GOT3 (cell line): Measurements from ENCODE around the gene MCF2L2.

Source experiments
- DNase-seq: peaks from one replicate; lab custom pipeline; 2025; ENCODE audit warnings: mixed read lengths; lab: John Stamatoyannopoulos, UW

Gene MCF2L2

GRCh38 chr3:183265834-183266417 lies 162.5 kb downstream of the MCF2L2 start:
- DNase-seq = peak; percentile 7

- no peak for DNase-seq
Measured at GRCh38 chr3:183265157-183265642, 163.2 kb downstream of the MCF2L2 start.

- DNase-seq = no peak
Measured at GRCh38 chr3:183264268-183264667, 164.2 kb downstream of the MCF2L2 start.

- DNase-seq = no peak
Measured at GRCh38 chr3:183262875-183263378, 165.5 kb downstream of the MCF2L2 start.

GRCh38 chr3:183261151-183261724 lies 167.2 kb downstream of the MCF2L2 start:
- no peak for DNase-seq

- no peak for DNase-seq
Measured at GRCh38 chr3:183260167-183260904, 168.1 kb downstream of the MCF2L2 start.

- DNase-seq = no peak
Measured at GRCh38 chr3:183259621-183260020, 168.8 kb downstream of the MCF2L2 start.

- no peak for DNase-seq
Measured at GRCh38 chr3:183259087-183259486, 169.3 kb downstream of the MCF2L2 start.

GRCh38 chr3:183255348-183255730 lies 173.1 kb downstream of the MCF2L2 start:
- no peak for DNase-seq

GRCh38 chr3:183254487-183255347 lies 173.7 kb downstream of the MCF2L2 start:
- DNase-seq = no peak

- DNase-seq = no peak
Measured at GRCh38 chr3:183253528-183254486, 174.6 kb downstream of the MCF2L2 start.

GRCh38 chr3:183252973-183253527 lies 175.4 kb downstream of the MCF2L2 start, which contains the start of gene B3GNT5:
B3GNT5 (plus strand) TSS chr3:183253253; CDS start chr3:183269799, 16,546 bp downstream.
- DNase-seq = no peak

- no peak for DNase-seq
Measured at GRCh38 chr3:183252118-183252782, 176.2 kb downstream of the MCF2L2 start.

GRCh38 chr3:183249006-183249718 lies 179.3 kb downstream of the MCF2L2 start:
- DNase-seq = no peak

- no peak for DNase-seq
Measured at GRCh38 chr3:183247011-183247589, 181.3 kb downstream of the MCF2L2 start.

- no peak for DNase-seq
Measured at GRCh38 chr3:183244981-183245476, 183.4 kb downstream of the MCF2L2 start.

GRCh38 chr3:183244219-183244618 lies 184.2 kb downstream of the MCF2L2 start:
- DNase-seq = no peak

- no peak for DNase-seq
Measured at GRCh38 chr3:183242431-183242830, 186.0 kb downstream of the MCF2L2 start.

- DNase-seq = no peak
Measured at GRCh38 chr3:183239046-183239445, 189.4 kb downstream of the MCF2L2 start.
